Fibroblast of gingiva (primary cell): Measurements from ENCODE around the gene DMC1.
"Not testable (repeated sequence)": the region's sequence is repeated elsewhere in the genome, so short reads cannot be mapped to it uniquely, and the experiment has no call there.

Experiments
- DNase-seq: peaks from one replicate; pipeline ENCODE4 v3.0.0-alpha.2; 2011; ENCODE audit warnings: low read depth

Gene DMC1, protein sequence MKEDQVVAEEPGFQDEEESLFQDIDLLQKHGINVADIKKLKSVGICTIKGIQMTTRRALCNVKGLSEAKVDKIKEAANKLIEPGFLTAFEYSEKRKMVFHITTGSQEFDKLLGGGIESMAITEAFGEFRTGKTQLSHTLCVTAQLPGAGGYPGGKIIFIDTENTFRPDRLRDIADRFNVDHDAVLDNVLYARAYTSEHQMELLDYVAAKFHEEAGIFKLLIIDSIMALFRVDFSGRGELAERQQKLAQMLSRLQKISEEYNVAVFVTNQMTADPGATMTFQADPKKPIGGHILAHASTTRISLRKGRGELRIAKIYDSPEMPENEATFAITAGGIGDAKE

DNA sequence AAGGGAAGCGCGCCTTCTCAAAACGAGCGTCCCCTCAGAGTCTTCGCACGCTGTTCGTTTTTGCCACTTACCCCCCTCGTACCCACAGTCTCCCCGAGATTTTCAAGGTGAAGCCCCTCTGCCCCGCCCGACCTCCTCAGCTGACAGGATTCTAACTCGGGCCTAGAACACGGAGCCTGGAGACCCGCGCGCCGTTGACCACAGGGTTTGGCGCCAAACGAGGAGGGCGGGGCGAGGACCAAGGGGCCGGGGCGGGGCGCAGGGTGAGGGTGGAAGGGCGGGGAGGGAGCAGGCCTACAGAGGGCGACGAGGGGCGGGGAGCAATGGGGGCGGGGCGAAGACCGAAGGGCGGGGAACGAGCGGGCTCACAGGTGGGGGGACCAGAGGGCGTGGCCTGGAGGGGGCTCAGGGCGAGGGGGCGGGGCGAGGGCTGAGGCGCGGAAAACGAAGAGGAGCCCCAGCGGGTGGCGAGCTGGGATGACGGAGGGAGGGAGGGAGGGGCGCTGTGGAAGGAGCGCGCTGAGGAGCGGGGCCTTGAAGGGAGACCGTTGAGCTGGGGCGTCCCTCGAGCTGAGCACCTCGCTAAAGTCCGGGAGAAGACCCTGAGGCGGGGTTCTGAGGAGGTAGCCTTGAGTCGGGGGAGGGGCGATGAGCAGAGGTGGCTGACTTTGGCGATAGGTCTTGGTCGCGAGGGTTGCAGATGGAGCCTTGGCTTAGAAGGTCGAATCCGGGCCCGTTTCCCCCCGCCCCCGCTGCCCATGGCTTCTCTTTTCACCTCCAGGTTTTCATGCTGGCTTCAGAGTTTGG, at the start of gene DMC1:
Gene DMC1 (minus strand): TSS at position 212 of the 807 bp plus-strand sequence. CDS start 1,927 bp downstream, outside the sequence.
- DNase-seq: peak; percentile 87

DNA sequence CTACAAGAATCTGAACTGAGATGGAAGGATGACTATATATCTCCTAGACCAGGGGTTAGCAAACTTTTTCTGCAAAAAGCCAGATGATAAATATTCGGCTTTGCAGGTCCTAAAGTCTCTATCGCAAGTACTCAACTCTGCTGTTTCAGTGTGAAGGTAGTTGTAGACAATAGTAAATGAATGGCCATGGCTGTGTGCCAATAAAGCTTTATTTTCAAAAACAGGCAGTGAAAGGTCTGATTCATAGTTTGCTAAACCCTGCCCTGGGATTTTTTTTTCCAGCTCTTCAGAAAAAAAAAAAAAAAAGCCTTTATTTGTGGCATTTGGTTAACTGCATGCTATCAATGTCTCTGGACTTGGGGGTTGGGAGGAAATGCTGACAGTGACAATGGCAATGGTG, 48.7 kb upstream of the DMC1 start:
- DNase-seq: no peak

DNA sequence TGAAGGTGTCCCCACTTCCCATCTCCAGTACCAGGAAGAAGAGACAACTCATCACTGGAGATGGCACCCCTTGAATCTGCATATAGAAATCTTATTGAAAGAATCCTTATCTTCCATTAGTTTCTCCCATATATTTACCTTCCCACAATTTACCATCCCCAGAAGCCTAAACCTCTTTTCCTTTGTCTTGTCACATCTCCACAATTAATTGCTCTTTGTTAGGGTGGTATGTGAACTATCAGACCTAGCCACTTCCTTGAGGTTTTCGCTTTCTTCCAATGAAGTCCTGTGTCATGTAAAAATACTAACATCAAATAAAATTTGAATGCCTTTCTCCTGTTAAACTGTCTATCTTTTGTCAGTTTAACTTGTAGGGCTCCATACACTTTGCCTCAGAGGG, 48.3 kb upstream of the DMC1 start:
- no peak for DNase-seq

DNA sequence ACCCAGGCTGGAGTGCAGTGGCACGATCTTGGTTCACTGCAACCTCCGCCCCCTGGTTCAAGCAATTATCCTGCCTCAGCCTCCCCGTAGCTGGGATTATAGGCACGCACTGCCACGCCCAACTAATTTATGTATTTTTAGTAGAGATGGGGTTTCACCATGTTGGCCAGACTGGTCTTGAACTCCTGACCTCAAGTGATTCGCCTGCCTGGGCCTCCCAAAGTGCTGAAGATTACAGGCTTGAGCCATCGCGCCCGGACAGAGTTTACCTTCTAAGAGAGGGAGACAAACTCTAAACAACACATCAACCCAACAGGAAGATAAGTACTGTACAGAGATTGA, 45.1 kb upstream of the DMC1 start:
- DNase-seq: not testable (repeated sequence)

DNA sequence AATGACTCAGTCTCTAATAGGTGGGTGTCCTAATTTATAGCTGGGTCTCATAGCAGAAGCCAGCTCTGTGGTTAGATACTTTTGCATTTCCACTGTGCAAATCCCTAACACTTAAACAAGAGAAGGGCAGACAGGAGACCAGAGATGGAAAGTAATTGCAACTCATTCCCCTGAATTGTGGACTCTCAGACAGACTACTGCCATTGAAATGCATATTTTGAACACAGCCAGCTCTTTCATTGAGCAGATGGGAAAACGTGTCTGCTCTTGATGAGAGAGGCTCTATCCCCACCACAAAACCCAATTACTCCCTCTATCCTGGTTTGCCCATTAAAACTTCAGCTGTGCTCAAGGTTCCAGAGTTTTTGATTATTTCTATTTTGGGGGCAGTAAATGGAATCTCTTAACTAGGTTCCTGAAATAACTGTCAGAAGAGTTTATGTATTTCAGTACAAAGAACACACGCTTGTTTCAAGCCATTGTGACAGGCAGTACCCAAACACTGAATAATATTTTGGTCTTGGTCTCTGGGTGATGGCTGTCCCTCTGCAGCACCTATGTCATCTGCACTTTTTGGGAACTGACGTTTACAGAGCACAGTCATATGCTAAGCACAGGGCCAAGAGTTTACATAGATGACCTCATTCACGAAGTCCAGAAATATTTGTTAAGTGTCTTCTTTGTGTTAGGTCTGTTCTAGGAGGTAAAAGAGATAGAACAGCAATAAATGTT, 44.5 kb upstream of the DMC1 start:
- DNase-seq: no peak

DNA sequence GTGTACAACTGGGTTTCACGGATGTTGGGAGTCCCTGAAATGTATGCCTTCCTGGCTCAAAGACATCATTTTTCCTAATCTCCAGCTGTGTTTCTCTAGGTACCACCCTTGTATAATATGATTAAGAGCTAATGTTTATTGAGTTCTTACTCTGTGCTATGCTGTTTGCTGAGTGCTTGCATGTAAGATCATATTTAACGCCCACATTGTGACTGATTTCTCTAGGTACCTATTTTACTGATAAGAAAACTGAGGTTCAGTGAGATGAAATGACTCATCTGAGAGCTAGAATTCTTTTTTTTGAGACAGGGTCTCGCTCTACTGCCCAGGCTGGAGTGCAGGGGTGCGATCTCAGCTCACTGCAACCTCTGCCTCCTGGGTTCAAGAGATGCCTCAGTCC, 43.6 kb upstream of the DMC1 start:
- no peak for DNase-seq

DNA sequence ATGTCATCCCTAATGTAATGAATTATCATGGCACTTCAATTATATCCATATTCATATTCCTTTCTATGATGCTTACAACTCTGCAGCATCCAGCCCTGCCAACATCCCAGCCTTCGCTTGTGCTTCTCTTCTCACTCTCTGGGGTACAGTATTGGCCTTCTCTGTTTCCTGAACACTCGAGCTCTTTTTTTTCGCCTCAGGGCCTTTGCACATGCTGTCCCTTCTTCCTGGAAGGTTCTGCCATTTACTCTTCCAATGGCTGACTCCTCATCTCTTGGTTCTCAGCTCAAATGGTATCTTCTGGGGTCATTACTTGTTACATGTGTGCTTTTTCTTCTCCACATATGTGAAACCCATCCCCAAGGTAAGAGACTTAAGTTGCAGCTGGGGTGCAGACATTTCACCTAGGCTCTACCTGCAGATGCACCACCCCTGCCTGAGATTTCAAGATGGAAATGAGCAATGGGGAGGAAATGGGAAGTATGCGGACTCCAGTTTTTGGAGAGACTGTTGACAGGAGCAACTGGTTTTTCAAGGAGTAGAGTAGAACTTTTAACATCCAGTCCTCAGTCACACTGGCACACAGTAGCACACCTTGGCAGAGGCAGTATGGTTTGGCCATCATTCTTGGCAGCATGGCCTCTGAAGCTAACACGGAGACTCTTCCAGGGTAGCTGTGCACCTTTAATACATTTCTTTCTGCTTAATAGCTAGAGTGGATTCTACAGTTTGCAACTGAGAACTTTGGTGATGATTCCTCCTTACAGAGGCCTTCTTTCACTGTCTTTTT, 42.4 kb upstream of the DMC1 start:
- DNase-seq: no peak

DNA sequence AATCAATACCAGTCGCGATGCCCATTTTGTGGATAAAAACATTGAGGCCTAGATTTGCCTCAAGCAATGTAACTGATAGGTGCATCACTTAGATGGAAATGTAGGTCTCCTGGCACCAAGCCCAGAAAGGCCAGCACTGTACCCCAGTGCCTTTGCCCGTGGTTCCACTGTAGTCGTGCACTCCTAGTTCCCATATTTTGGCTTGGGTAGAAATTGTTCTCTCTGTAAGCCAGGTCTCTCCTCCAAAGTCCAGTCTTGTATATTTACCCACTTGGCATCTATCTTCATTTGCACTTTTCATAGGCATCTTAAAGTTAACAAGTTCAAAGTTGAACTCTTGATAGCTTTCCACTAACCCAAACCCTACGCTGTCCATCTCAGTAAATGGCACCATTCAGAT, 41.6 kb upstream of the DMC1 start:
- DNase-seq: no peak

DNA sequence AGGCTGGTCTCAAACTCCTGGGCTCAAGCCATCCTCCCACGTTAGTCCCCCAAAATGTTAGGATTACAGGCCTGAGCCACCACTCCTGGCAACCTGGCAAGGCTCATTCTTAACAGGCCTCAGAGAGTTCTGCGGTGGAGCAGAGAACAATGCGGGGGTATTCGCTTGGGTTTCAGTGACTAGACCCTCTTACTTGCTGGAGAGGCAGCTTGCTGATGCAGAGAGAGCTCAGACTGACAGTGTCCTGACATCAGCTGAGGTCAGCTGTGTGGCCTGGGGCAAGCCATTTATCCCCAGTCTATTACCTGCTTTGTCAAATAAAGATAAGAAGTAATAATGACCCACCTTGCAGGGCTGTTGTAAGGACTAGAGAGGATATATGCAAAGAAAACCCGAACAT, 40.3 kb upstream of the DMC1 start:
- DNase-seq: no peak

DNA sequence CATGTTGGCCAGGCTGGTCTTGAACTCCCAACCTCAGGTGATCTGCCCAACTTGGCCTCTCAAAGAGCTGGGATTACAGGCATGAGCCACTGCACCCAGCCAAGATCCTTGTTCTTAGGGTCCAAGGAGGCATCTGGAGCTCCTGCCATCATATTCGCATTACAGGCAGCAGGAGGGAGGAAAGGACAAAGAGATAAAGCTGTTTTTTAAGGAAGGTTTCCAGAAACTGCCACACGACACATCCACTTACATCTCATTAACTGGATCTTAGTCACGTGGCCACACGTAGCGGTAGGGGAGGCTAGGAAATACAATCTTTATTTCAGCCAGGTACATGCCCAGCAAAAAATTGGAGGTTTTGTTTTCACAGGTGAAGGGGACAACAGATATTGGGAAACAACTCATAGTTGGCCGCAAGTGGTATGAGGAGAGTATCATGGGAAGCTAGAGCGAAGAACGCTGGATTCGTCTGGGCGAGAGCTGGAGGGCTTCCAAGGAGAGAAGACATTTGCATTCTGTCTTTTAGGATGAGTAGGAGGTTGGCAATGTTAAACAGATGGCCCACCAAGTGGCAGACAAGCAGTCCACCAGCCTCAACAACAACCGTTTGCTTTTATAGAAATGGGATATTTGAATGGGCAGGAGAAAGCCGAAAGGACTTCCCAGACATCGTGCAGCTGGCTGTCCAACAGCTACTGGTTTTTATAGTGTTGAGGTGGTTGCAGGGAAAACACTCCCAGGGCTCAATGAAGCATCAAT, 39.2 kb upstream of the DMC1 start:
- DNase-seq: no peak

DNA sequence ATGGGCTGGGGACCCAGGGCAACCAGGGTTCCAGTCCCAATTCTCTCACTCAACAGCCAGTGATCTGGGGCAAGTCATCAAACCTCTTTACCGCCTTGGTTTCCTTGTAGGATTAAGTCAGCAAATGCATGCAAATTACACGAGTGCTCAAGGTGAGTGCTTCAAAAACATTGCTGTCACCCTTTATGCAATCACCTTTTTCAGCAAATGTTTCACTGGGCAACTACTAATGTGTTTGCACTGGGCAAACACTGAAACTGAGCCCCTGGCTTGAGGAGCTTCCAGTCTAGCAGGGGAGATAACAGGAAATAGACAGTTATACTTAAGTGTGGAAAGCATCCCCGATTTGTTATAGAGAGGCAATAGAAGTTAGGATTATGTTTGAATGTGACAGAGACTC, 37.7 kb upstream of the DMC1 start:
- no peak for DNase-seq

DNA sequence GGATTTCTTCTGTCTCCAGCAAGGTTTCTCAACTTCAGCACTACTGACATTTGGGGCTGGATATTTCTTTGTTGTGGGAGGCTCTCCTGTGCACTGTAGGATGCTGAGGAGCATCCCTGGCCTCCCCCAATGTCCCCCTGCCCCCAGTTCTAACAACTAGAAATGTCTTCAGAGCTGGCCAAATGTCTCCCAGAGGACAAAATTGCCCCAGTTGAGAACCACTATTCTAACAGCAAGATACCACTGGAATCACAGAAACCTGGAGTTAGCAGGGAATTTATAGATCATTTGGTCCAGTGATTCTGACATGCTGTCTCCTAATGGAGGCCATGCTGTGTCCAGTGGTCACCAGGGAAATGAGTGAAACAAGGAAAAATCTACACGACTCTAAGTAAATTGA, 32.2 kb upstream of the DMC1 start:
- DNase-seq: no peak

DNA sequence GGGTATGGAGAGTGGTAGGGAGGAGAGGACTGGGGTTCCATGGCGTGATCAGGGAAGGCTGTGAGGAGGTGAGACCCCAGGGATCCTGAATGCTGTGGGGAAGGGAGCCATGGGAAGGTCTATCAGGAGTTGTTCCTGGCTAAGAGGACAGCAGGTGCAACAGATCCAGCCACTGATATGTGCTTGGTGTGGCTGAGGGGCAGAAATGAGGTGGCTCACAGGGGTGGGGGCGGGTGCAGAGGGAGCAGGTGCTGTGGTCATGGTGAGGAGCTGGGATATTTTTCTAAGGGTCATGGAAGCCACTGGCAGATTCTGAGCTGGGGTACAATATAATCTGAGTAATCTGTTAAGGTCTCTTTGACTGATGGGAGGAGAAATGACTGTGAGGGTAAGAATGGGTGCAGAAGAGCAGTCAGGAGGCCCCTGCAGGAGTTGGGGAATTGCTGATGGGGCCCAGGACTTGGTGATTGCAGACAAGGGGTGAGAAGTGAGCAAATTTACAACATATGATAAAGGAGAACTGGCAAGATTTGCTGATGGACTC, 31.3 kb upstream of the DMC1 start:
- DNase-seq: no peak

DNA sequence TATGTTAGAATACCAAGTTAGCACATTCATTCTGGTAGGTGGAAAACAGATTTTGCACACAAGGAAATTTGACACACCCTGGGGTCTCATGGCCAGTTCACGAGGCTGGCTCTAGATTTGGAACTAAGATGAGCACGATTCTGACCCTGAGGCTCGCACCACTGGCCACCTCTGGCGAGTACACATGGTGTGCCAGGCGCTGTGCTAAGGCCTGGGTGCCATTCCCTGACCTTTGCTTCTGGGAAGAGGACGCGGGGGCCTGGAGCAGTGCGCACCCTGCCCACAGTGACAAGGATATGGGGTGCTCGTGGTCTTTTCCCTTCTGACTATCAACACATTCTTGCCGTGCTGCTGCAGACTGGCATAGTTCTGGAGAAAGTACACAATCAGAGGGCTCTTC, 29.5 kb upstream of the DMC1 start:
- no peak for DNase-seq

DNA sequence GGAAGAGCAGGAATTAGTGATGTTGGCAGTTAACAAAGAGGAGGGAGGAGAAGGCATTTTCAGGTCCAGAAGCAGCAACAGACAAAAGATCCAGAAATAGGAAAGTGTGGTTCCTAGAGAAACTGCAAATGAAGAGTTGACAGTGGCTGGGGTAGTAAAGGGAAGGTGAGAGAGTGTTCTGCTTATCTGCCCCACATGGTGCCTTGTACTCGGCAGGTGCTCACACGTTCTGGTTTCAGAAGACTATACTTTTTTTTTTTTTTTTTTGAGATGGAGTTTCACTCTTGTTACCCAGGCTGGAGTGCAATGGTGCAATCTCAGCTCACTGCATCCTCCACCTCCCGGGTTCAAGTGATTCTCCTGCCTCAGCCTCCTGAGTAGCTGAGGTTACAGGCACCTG, 12.9 kb upstream of the DMC1 start:
- DNase-seq: not testable (repeated sequence)

DNA sequence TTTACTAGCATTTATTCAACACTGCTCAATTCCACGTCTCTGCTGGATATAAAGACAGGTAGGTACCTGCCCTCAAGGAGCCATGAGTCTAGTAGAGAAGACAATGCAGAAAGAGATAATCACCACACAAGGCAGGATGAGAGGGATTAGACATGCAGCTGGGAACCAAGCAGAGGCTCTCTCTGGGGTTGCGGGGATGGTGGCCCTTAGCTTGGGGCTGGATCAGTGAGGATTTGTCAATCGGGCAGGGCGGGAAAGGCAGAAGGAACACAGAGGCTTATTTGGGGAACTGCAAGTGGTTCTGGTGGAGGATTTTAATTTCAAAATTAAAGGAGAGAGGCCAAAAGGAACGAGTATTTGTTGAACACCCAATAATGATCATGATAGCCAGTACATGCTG, 8.5 kb upstream of the DMC1 start:
- DNase-seq: no peak

DNA sequence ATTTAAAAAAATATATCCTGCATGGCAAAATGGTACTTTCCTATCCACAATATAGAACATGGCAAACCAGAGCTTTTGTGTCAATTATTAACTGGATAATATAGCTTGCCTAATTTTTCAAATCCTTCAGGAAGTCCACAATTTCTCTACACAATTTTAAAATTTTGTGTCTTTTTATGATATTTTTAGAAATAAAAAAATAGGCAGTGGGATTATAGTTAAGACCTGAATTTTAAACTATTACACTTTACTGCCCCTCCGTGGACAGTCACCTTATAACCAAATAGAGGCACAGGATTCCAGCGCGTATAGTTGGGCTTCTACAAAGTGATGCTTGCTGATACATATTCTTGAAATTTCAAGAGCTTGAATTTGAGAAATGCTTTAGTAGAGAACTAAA, 2.1 kb upstream of the DMC1 start:
- DNase-seq: peak; percentile 39

DNA sequence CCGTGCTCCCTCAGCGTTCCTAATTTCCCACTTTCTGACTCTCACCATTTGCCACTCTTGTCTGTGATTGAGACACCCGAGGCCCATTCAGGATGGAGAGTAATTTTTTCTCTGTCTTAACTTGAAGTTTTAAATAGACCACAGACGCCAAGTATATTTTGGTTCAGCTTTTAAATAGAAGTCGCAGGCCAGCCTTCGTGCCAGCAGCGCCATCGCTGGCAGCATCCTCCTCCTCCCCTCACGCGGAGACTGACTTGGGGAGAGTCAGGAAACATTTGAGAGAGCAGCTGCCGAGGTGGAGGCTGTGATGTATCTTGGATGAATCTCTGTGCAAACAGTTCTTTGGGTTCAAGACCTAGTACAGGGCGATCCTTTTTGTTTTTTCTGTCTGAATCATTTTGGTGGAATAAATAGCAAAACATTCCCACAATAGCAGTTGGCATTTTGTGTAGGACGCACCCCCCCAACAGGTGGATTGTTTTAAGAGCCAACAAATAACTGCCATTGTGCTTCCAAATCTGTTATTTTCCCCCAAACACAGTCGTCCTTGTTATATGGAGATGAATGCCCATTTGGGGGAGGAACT, 889 bp upstream of the DMC1 start:
- DNase-seq: peak; percentile 37

DNA sequence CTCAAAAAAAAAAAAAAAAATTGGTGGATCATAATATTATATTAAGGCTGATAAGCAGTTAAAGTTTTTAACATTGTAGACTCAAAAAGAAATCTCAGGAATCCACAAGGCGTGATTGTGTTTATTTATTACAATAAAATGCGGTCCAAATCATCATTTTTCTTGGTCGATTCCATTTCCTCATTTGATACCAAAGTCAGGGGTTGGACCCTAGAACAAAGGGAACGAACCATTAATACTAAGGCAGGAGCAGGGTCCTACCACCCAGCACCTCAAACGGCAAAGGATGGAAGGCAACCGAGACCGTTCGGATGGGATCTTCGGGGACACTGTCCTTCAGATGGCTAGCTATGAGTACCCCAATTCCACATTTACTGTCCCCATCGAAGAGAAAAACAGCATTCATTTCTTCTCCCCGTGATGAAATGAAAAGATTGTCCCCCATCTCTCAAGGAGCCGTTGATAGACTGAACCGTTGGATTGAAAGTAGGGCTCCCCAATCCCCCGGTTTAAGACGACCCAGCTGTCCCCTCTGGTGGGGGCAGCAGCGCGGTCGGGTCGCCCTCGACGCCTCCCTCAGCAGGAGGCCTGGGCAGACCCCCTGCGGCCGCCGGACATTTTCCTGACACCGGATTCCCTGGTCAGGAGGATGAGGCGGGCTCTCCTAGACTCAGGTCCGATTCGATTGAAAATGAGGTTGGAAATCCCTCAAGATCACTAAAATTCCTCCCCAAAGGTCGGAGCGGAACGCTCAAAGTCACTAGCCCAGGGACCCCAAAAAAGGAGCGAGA, 607 bp downstream of the DMC1 start:
- no peak for DNase-seq
